CD14-positive monocyte (primary cell): Measurements from ENCODE around the gene CCDC142. TPM values are rescaled to one million over a fixed set of nuclear protein-coding genes. Genes with fewer than 3 reads are reported as not detected.

Source experiments
- DNase-seq, 3 donors: peaks; one replicate each; pipeline ENCODE4 v3.0.0-alpha.2; 2011 to 2022
- H2AFZ ChIP-seq: 2 replicates; pipeline ENCODE4 v1.6.0; 2012; ENCODE audit warnings: mild to moderate bottlenecking, low read depth, low read length, inconsistent platforms; ENCODE audit not compliant: insufficient read depth, poor library complexity, severe bottlenecking
- H3K27ac ChIP-seq, 2 donors: 1 replicate in 1 of 2; 2 replicates in 1 of 2; pipeline ENCODE4 v1.5.1; 2012 to 2013; ENCODE audit warnings: low read length in 2 of 2, control low read depth in 1 of 2, inconsistent platforms in 1 of 2, low read depth in 1 of 2, mild to moderate bottlenecking in 1 of 2
- H3K27me3 ChIP-seq, 2 donors: one replicate each; pipeline versions ENCODE4 v1.6.0 to v1.6.1; 2011 to 2013; ENCODE audit warnings: low read length in 2 of 2; ENCODE audit not compliant: control insufficient read depth in 2 of 2, insufficient read depth in 2 of 2
- H3K36me3 ChIP-seq, 2 donors: replicated peaks in 1 of 2; 1 replicate in 1 of 2; 2 replicates in 1 of 2; pipeline versions ENCODE4 v1.5.1 to v1.6.1; 2012 to 2013; ENCODE audit warnings: low read length in 2 of 2, control low read depth in 1 of 2, inconsistent platforms in 1 of 2, mild to moderate bottlenecking in 1 of 2; ENCODE audit not compliant: insufficient read depth in 2 of 2, control insufficient read depth in 1 of 2
- H3K4me1 ChIP-seq, 2 donors: 1 replicate in 1 of 2; 2 replicates in 1 of 2; pipeline versions ENCODE4 v1.5.1 to v1.6.1; 2012 to 2013; ENCODE audit warnings: low read length in 2 of 2, control low read depth in 1 of 2, inconsistent platforms in 1 of 2, mild to moderate bottlenecking in 1 of 2, moderate library complexity in 1 of 2; ENCODE audit not compliant: insufficient read depth in 2 of 2, control insufficient read depth in 1 of 2
- H3K4me2 ChIP-seq: replicated peaks from 2 replicates; pipeline ENCODE3; 2012; ENCODE audit warnings: low read length, moderate library complexity, mild to moderate bottlenecking; ENCODE audit not compliant: poor library complexity, severe bottlenecking; ENCODE audit errors: extremely low read depth
- H3K4me3 ChIP-seq, 3 experiments: fragments of 200-600 bp in 1 of 3; sonication (generic) in 1 of 3; replicated peaks in 1 of 3; 1 replicate in 2 of 3; 2 replicates in 1 of 3; pipeline ENCODE4 v1.5.1; 2011 to 2013; ENCODE audit warnings: low read length in 3 of 3, mild to moderate bottlenecking in 3 of 3, control low read depth in 2 of 3, low read depth in 2 of 3, inconsistent platforms in 1 of 3, moderate library complexity in 1 of 3
- H3K79me2 ChIP-seq: 2 replicates; pipeline ENCODE4 v1.6.0; 2012; ENCODE audit warnings: mild to moderate bottlenecking, control low read depth, inconsistent platforms, low read length, moderate library complexity; ENCODE audit not compliant: insufficient read depth
- H3K9ac ChIP-seq: 2 replicates; pipeline ENCODE4 v1.6.0; 2017; ENCODE audit warnings: low read length, mild to moderate bottlenecking; ENCODE audit not compliant: insufficient read depth, poor library complexity, severe bottlenecking
- H3K9me3 ChIP-seq, 2 donors: replicated peaks in 1 of 2; 1 replicate in 1 of 2; 2 replicates in 1 of 2; pipeline versions ENCODE4 v1.5.1 to v1.6.1; 2012 to 2013; ENCODE audit warnings: low read length in 2 of 2, control low read depth in 1 of 2; ENCODE audit not compliant: control insufficient read depth in 1 of 2, insufficient read depth in 1 of 2
- H4K20me1 ChIP-seq: 2 replicates; pipeline ENCODE4 v1.6.0; 2012; ENCODE audit warnings: mild to moderate bottlenecking, low read length, control low read depth, moderate library complexity; ENCODE audit not compliant: insufficient read depth
- H3K27ac Mint-ChIP-seq, 7 donors: one replicate each; pipeline ENCODE4 v1.8.0; 2020; ENCODE audit warnings: mild to moderate bottlenecking in 7 of 7, mixed read lengths in 7 of 7, moderate library complexity in 6 of 7, inconsistent platforms in 2 of 7
- H3K27me3 Mint-ChIP-seq, 3 donors: one replicate each; pipeline ENCODE4 v1.8.0; 2021 to 2022; ENCODE audit warnings: low read depth in 3 of 3, mild to moderate bottlenecking in 3 of 3, mixed read lengths in 3 of 3, moderate library complexity in 3 of 3, inconsistent platforms in 1 of 3
- H3K36me3 Mint-ChIP-seq, 2 donors: one replicate each; pipeline ENCODE4 v1.8.0; 2020; ENCODE audit warnings: mixed read lengths in 2 of 2, inconsistent platforms in 1 of 2, mild to moderate bottlenecking in 1 of 2
- H3K4me1 Mint-ChIP-seq: one replicate; pipeline ENCODE4 v1.8.0; 2020; ENCODE audit warnings: mild to moderate bottlenecking, mixed read lengths
- H3K4me3 Mint-ChIP-seq, 2 donors: one replicate each; pipeline ENCODE4 v1.8.0; 2020; ENCODE audit warnings: mild to moderate bottlenecking in 2 of 2, mixed read lengths in 2 of 2, moderate library complexity in 1 of 2
- H3K9me3 Mint-ChIP-seq, 7 donors: one replicate each; pipeline ENCODE4 v1.8.0; 2020 to 2022; ENCODE audit warnings: mixed read lengths in 7 of 7, mild to moderate bottlenecking in 6 of 7, moderate library complexity in 6 of 7, inconsistent platforms in 2 of 7
- WGBS: methylation state at CpG from one replicate; pipeline ENCODE4 v1.1.5; 2013; ENCODE audit warnings: missing lambda C conversion rate; ENCODE audit not compliant: insufficient coverage; 5-methylcytosine and 5-hydroxymethylcytosine counted together
- intact Hi-C, 2 donors: fragments of 100-400 bp; cut with micrococcal nuclease; formaldehyde crosslinking; loops; one replicate each; pipeline versions ENCODE4 v1.15.0 to v1.15.1; 2023
- polyA plus RNA-seq, 3 donors: library from polyadenylated mRNA; depleted of rRNA in 1 of 3; unstranded in 2 of 3; stranded (reverse) in 1 of 3; fragments of 300-500 nt in 2 of 3; fragments of >200 nt in 1 of 3; fragmentation: Illumina TruSeq in 2 of 3; gene quantifications; 1 replicate in 2 of 3; 2 replicates in 1 of 3; pipeline ENCODE4 v1.2.3, GENCODE V29; 2012 to 2021
- TF ChIP-seq, protein P1 (sequence below): fragments of 200-600 bp; IDR thresholded peaks from one replicate; pipeline ENCODE4 v1.8.0; 2022; ENCODE audit warnings: antibody characterized with exemption, mild to moderate bottlenecking

The CCDC142 gene
- polyA plus RNA-seq, 3 donors = 2.2 to 15.8 (median 3.7) TPM

DNA sequence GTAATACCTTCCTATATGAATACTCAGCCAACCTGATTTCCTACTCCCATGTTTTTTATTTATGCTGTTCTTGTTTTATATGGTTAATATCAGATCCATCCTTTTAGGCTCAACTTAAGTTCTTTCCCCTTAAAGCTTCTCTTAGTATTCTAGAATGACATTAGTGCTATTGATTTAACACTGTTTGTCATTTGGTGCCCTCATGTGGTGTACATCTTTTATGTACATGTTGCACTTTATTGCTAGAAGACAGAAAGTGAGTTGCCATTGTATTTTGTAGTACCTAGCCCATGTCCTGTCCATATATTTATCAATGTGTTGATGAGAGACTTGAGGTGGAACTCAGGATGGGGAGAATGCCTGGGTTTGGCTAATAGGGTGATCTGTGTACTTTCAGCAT is 49.4 kb upstream of the CCDC142 start:
- Mint-ChIP-seq H3K4me3 (no peak overlapping the region), H3K9me3 (no peaks in the 10 kb centered on the region), H3K27me3 (peaks cover 0 to 4% (median 0%) of the 10 kb centered on the region in 3 donors), H3K4me1 (peaks cover 31% of the 10 kb centered on the region), H3K27ac (no peak overlapping the region), H3K36me3 (peaks cover 30 to 33% of the 10 kb centered on the region in 2 donors)
- Histone ChIP-seq H3K4me1 (peaks cover 23 to 33% of the 10 kb centered on the region in 2 donors), H3K4me2 (no peak overlapping the region), H2AFZ (no peak overlapping the region), H3K27me3 (no peaks in the 10 kb centered on the region), H4K20me1 (peaks cover 17% of the 10 kb centered on the region), H3K9ac (no peak overlapping the region), H3K9me3 (no peaks in the 10 kb centered on the region), H3K36me3 (peaks cover 15 to 29% of the 10 kb centered on the region in 2 donors), H3K79me2 (peaks cover 29% of the 10 kb centered on the region), H3K4me3 (no peak overlapping the region), H3K27ac (no peak overlapping the region)
- intact Hi-C loops = loop anchor here in 1 of 2 donors (10.0 kb wide), 1 partner anchor 53 kb away; no protein-coding TSS in a partner anchor
- peak in 1 of 3 donors; percentile 41 for DNase-seq
- TF ChIP-seq, protein P1, sequence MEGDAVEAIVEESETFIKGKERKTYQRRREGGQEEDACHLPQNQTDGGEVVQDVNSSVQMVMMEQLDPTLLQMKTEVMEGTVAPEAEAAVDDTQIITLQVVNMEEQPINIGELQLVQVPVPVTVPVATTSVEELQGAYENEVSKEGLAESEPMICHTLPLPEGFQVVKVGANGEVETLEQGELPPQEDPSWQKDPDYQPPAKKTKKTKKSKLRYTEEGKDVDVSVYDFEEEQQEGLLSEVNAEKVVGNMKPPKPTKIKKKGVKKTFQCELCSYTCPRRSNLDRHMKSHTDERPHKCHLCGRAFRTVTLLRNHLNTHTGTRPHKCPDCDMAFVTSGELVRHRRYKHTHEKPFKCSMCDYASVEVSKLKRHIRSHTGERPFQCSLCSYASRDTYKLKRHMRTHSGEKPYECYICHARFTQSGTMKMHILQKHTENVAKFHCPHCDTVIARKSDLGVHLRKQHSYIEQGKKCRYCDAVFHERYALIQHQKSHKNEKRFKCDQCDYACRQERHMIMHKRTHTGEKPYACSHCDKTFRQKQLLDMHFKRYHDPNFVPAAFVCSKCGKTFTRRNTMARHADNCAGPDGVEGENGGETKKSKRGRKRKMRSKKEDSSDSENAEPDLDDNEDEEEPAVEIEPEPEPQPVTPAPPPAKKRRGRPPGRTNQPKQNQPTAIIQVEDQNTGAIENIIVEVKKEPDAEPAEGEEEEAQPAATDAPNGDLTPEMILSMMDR = peak; percentile 28

GRCh38 chr2:74531666-74532065 is 48.9 kb upstream of the CCDC142 start:
- intact Hi-C loops = loop anchor here in 1 of 2 donors (10.0 kb wide), 1 partner anchor 53 kb away; no protein-coding TSS in a partner anchor

More at GRCh38 chr2:74531666-74532065, 48.9 kb upstream of the CCDC142 start:
- WGBS = 63% methylated on average over 4 of the region's 7 CpGs
- no peak for DNase-seq
- Histone ChIP-seq H3K4me1 (peaks cover 25 to 38% of the 10 kb centered on the region in 2 donors), H3K9me3 (no peaks in the 10 kb centered on the region), H4K20me1 (peaks cover 23% of the 10 kb centered on the region), H3K27me3 (no peaks in the 10 kb centered on the region), H3K79me2 (peaks cover 29% of the 10 kb centered on the region), H3K36me3 (peaks cover 21 to 34% of the 10 kb centered on the region in 2 donors), H2AFZ (no peak overlapping the region), H3K9ac (no peak overlapping the region), H3K27ac (no peak overlapping the region), H3K4me2 (no peak overlapping the region), H3K4me3 (no peak overlapping the region)
- no peak overlapping the region for H3K4me3 Mint-ChIP-seq
- peaks cover 0 to 4% (median 0%) of the 10 kb centered on the region in 3 donors for H3K27me3 Mint-ChIP-seq
- peak overlapping the region in 1 of 7 donors; percentile 46 for H3K27ac Mint-ChIP-seq
- TF ChIP-seq, protein P1 = no peak
- H3K9me3 Mint-ChIP-seq = peaks cover 0 to 2% (median 0%) of the 10 kb centered on the region in 7 donors
- peaks cover 36 to 39% of the 10 kb centered on the region in 2 donors for H3K36me3 Mint-ChIP-seq
- H3K4me1 Mint-ChIP-seq = peaks cover 34% of the 10 kb centered on the region
